Brain microvascular endothelial cell (primary cell): ENCODE results near the gene RNF113A.
"Not testable (repeated sequence)": the region's sequence is repeated elsewhere in the genome, so short reads cannot be mapped to it uniquely, and the experiment has no call there.

Experiments
- DNase-seq: peaks from one replicate; pipeline ENCODE4 v3.0.0-alpha.2; 2020
- H3K27ac ChIP-seq: fragments of 250-450 bp; sonication (Bioruptor Pico); 2 replicates; pipeline ENCODE4 v1.5.1; 2020; ENCODE audit warnings: mild to moderate bottlenecking, moderate library complexity
- H3K27me3 ChIP-seq: fragments of 250-450 bp; sonication (Bioruptor Pico); replicated peaks from 2 replicates; pipeline ENCODE4 v1.5.1; 2020; ENCODE audit warnings: mild to moderate bottlenecking
- H3K36me3 ChIP-seq: fragments of 250-450 bp; sonication (Bioruptor Pico); replicated peaks from 2 replicates; pipeline ENCODE4 v1.5.1; 2020; ENCODE audit warnings: mild to moderate bottlenecking
- H3K4me3 ChIP-seq: 2 replicates; pipeline ENCODE4 v1.5.1; 2011; ENCODE audit warnings: low read depth, mild to moderate bottlenecking, control low read depth, low read length, moderate library complexity
- in situ Hi-C: cut with HindIII; loops from 2 replicates; pipeline ENCODE4 v1.10.0; 2017; ENCODE audit warnings: low sequenced_read_pairs, low pct_ligation_motif_present
- TF ChIP-seq, protein P1 (sequence below): IDR thresholded peaks from 2 replicates; pipeline ENCODE4 v1.5.1; 2011; ENCODE audit warnings: low read depth, mild to moderate bottlenecking, moderate library complexity, low read length, control low read depth, inconsistent platforms; ENCODE audit errors: missing control alignments

The RNF113A gene

DNA sequence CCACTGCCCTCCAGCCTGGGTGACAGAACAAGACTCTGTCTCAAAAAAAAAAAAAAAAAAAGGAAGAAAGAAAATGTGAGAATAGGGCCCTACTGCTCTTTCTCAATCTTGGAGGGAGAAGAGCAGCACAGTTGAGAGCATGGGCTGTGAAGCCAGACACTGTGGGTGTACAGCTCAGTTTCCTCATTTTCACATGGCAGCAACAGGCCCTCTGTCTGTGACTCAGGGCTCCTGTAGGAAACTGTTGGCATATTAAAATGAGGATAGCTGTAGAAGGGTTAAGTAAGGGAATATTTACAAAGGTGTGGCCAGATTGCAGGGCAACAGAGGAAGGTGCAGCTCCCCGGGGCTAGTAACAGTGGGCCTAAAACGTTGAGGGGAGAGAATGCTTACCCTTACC is 27.6 kb upstream of the RNF113A start:
- Histone ChIP-seq H3K36me3 (no peaks in the 10 kb centered on the region), H3K27me3 (no peaks in the 10 kb centered on the region), H3K4me3 (no peak overlapping the region), H3K27ac (no peak overlapping the region)
- in situ Hi-C loops = no loop called here
- no peak for DNase-seq
- TF ChIP-seq, protein P1, sequence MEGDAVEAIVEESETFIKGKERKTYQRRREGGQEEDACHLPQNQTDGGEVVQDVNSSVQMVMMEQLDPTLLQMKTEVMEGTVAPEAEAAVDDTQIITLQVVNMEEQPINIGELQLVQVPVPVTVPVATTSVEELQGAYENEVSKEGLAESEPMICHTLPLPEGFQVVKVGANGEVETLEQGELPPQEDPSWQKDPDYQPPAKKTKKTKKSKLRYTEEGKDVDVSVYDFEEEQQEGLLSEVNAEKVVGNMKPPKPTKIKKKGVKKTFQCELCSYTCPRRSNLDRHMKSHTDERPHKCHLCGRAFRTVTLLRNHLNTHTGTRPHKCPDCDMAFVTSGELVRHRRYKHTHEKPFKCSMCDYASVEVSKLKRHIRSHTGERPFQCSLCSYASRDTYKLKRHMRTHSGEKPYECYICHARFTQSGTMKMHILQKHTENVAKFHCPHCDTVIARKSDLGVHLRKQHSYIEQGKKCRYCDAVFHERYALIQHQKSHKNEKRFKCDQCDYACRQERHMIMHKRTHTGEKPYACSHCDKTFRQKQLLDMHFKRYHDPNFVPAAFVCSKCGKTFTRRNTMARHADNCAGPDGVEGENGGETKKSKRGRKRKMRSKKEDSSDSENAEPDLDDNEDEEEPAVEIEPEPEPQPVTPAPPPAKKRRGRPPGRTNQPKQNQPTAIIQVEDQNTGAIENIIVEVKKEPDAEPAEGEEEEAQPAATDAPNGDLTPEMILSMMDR = no peak

DNA sequence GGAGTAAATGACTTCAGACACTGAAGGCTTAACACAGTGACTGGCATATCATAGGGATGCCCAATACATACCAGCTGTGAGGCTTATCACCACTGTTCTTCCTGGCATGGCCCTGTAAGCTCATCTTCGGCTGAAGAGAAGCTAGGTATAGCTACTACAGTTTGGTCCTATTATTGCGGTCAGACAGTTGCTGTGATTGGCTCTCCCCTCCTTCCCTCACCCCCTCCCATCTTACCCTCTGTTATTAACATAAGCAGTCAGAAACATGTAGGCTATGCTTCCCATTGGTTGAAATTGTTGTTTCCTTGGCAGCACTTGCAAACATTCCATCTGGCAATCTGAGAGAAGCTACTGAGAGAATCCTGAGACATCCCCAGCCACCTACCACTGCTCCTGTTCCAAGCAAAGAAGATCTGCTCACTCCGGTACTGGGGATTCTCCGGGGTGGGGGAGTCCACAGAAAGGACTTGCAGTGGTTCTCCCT is 24.4 kb upstream of the RNF113A start, which contains the start of gene AKAP14:
TSS of gene AKAP14 (plus strand) at position 51 of the 484 bp plus-strand sequence. CDS start 7,331 bp downstream, outside the sequence.
- Histone ChIP-seq H3K4me3 (no peak within 1 kb of the TSS), H3K27ac (no peak within 1 kb of the TSS), H3K36me3 (no peaks in the 10 kb centered on the region), H3K27me3 (no peaks in the 10 kb centered on the region)
- in situ Hi-C loops = no loop called here
- TF ChIP-seq, protein P1 = no peak
- no peak for DNase-seq

DNA sequence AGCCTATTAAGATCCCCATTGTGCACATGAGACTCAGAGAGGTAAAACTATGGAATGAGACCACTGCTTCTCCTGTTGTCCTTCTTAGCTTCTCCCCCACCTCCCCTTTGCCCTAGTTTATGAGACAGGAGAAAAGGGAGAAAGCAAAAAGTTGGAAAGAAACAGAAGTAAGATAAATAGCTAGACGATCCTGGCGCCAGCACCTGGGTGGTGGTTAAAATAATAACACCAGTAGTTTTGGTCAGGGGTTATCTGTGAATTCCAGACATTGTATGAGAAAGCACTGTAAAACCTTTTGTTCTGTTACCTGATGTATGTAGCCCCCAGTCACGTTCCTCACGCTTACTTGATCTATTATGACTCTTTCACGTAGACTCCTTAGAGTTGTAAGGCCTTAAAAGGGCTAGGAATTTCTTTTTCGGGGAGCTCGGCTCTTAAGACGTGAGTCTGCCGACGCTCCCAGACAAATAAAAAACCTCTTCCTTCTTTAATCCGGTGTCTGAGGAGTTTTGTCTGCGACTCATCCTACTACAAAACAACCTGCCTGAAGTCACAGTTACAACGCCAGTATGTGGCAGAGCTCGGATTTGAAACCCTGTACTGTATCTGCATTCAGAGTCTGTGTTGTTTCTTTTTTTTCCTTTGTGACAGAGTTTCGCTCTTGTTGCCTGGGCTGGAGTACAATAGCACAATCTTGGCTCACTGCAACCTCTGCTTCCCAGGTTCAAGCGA is 20.6 kb upstream of the RNF113A start:
- H3K27me3 ChIP-seq, H3K36me3 ChIP-seq, H3K4me3 ChIP-seq, in situ Hi-C loops, DNase-seq, H3K27ac ChIP-seq: not testable (repeated sequence)

DNA sequence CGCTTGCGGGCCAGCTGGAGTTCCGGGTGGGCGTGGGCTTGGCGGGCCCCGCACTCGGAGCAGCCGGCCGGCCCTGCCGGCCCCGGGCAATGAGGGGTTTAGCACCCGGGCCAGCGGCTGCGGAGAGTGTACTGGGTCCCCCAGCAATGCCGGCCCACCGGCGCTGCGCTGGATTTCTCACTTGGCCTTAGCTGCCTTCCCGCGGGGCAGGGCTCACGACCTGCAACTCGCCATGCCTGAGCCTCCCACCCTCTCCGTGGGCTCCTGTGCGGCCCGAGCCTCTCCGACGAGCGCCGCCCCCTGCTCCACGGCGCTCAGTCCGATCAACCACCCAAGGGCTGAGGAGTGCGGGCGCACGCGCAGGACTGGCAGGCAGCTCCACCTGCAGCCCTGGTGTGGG is 19.1 kb upstream of the RNF113A start:
- H3K4me3 ChIP-seq, H3K27me3 ChIP-seq, DNase-seq, H3K27ac ChIP-seq, in situ Hi-C loops, H3K36me3 ChIP-seq: not testable (repeated sequence)

DNA sequence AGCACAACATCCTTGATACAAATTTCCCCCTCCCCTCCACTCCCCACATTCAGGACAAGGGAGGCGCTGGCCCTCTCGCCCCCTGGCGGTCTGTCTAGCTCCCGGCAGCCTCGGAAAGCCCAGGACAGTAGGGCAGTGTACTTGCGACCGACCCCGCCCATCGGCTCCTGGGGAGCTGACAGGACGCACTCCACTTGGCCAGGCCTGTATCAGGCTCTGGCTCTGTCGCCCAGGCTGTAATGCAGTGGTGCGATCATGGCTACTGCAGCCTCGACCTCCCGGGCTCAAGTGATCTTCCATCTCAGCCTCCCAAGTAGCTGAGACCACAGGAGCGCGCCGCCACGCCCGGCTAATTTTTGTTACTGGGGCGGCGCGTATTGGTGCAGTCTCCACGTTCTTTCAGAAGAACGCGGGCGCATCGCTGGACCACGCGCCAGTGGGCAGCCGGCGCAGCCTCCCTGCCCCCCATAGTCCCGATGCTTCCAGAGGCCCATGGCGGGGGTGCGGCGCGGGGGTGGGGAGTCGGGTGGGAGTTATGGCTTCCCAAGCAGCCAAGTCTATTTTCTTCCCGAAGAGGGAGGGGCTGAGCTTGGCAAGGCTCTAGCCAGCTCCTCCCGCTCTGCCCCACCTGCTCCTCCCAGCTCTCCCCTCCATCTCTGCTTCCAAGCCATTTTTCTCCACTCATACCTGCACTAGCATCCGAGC is 16.3 kb upstream of the RNF113A start:
- Histone ChIP-seq H3K27ac (no peak overlapping the region), H3K4me3 (peak overlapping the region; percentile 42), H3K27me3 (no peaks in the 10 kb centered on the region), H3K36me3 (no peaks in the 10 kb centered on the region)
- TF ChIP-seq, protein P1 = peak; percentile 76
- in situ Hi-C loops = no loop called here
- DNase-seq = peak; percentile 29

DNA sequence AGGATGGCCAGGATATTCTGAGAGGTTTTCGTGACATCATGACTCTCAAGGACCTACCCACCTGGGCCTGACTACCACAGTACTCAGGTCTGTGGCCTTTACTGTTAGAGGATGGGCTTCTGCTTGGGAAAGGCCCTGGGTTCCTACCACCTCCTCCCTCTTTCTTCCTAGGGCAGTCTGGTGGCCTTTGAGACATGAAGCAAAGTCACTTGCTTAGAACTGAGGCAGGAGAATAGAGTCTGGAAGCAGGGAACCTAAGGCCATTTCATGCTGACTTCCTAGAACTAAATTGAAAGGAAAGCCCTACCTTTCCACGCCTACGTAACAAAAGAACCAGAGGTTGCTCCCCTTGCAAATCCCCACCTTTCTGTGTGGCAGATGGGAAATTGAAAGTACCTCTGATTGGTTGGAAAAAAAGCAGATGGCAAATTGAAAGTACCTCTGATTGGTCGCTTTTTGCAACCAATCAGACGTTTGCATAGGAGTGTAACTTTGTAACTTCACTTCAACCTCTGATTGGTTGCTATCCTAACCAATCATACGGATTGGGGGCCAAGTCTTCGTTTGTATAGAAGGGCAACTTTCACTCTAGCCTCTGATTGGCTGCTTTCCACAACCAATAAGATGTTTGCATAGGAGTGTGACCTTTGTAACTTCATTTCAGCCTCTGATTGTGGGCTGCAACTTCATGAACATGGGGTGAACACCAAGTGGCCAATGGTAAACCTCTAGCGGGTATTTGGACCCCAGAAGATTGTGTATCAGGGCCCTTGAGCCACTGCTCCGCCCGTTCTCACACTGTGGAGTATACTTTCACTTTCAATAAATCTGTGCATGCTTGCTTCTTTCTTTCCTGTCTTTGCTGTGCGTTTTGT is 14.3 kb upstream of the RNF113A start:
- no peak overlapping the region for H3K27ac ChIP-seq
- no peaks in the 10 kb centered on the region for H3K36me3 ChIP-seq
- no peaks in the 10 kb centered on the region for H3K27me3 ChIP-seq
- TF ChIP-seq, protein P1 = no peak
- no peak overlapping the region for H3K4me3 ChIP-seq
- in situ Hi-C loops = no loop called here
- DNase-seq = no peak
